ENCODE results near the gene ASXL3.

- TF ChIP-seq CTCF (IDR thresholded peaks at IDR 0.05; ENCODE audit: low read length) (no peak), EZH2 (optimal IDR thresholded peaks at IDR 0.05; ENCODE audit: low read depth, low read length) (no peak)
These were observed 52.5 kb downstream of the ASXL3 start for GRCh38 chr18:33630476-33630875.

Data from MM.1S (cell line).